Activated CD4-positive, alpha-beta T cell treated with anti-CD3 and anti-CD28 coated beads for 1 hour (primary cell): ENCODE results near the gene BLVRB.
A peak's percentile ranks its signal among the peaks of the same experiment; 100 is the strongest.
"Not testable (repeated sequence)": the region's sequence is repeated elsewhere in the genome, so short reads cannot be mapped to it uniquely, and the experiment has no call there.

Experiments used
- DNase-seq: peaks from one replicate; pipeline ENCODE4 v3.0.0-alpha.2; 2020

BLVRB gene

DNA sequence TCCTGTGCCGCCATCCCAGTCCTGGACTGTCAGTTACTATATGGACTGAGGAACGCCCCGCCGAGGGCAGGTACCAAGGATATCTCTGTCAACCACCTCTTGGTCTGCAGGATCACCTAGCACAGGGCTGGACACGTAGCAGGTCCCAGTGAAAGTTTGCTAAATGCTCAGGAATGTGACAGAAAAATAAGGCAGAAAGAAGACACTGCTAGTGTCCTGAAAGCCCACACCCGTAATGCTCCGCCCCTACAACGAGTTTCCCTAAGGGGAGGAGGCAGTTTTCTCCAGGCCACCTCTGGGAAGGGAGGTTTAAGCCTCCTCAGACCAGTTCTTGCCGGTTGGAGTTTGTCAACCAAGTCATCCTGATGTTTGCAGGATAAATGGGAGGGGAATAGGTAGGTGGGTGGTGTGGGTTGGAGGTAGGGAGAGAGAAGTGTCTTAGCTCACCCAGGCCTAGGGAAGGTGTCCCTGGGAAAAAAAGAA is 19.7 kb downstream of the BLVRB start:
- DNase-seq: no peak

DNA sequence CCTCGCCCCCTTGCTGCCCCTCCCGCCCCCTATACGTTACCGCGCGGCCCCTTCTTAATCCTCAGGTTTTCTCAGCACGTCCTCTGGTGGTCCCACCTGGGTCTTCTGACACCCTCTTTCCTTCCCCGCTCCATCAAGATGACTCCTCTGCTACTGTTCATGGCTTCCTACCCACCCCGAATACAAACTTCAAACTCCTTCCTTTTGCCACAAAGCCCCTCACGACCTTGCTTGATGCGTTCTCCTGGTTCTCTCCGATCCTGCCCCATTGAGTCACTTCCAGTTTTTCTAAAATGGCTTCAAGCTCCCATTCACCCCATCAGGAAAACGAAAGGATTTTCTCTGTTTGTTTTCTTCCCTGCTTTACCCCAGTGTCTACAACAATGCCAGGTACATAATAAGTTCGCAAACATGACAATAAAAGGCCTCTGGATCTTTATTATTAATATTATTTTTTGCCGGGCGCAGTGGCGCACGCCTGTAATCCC is 20.7 kb downstream of the BLVRB start:
- no peak for DNase-seq

DNA sequence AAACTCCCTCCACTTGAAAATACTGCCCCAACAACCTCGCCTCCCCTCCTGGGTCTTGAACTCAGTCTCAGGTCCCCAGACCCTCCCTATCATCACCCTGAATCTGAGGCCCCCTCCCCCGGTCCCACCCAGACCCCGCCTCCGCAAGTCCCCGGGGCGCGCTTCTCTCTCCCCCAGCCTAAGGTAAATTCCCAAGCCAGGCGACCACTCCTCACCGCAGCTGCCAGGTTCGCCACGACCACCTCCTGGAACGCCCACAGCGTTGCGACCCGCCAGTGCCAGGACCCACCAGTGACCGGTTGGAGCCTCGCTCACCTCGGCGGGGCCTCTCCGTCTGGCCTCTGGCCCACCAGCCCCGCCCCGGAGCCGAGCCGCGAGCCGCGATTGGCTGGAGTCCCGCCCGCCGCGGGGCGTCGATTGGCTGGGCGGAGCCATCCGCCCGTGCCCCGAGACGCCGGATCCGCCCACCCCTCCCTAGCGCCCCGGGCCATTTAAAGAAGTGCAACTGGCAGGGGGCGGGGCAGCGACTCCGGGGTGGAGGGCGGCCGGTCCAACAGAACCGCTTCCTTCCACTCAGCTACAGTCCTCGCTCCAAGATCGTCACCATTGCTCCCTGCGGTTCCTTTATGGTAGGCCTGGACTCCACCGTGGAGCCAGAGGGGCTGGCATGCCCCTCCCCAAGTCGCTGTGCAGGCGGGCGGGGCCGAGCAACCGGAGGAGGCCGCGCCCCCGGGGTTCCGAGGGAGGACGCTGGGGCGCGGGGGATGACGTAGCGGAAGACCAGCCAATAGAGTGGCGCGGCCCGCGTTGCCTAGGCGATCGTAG is 21.3 kb downstream of the BLVRB start, which contains the start of gene SERTAD3:
TSS of gene SERTAD3 (minus strand) at position 336 of the 825 bp plus-strand sequence. CDS start 2,255 bp downstream, outside the sequence.
- peak; percentile 92 for DNase-seq

DNA sequence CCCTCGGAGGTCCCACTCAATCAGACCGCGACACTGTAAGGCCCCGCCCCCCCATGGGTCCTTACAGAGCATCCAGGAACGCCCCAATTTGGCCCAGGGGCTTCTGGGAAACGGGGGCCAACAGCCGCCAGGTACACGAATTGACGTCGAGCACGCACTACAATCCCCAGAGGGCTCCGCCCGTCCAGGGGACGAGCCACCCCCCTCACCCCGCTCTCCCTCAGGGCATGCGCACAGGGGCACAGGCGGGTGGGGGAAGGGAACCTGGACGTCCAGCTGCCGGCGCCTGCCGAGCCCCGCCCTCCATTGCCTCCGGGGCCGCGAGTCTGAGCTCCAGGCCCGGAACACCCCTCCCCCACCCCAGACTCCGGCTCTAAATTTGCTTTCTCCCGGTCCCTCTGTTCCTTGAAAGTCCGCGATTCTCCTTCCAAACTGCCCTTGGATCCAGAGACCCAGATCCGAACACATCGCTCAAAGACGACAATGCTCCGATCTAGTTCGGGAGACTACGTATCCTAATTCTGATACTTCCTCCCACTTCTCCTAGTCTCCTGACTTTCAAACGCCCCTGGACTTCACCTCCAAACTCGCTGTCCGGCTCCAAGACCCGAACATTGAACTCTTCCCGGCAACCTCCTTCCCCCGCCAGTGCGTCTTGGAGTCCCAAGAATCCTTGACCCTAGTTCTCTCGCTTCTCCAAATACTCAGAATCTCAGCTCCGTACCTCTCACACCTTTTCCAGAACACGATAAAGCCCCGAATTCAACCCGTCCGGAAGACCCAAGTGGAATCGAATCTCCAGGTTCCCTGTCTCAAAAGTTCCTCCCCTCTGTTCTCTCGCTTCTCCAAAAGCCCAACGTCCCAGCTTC is 22.2 kb downstream of the BLVRB start:
- DNase-seq: peak; percentile 98

DNA sequence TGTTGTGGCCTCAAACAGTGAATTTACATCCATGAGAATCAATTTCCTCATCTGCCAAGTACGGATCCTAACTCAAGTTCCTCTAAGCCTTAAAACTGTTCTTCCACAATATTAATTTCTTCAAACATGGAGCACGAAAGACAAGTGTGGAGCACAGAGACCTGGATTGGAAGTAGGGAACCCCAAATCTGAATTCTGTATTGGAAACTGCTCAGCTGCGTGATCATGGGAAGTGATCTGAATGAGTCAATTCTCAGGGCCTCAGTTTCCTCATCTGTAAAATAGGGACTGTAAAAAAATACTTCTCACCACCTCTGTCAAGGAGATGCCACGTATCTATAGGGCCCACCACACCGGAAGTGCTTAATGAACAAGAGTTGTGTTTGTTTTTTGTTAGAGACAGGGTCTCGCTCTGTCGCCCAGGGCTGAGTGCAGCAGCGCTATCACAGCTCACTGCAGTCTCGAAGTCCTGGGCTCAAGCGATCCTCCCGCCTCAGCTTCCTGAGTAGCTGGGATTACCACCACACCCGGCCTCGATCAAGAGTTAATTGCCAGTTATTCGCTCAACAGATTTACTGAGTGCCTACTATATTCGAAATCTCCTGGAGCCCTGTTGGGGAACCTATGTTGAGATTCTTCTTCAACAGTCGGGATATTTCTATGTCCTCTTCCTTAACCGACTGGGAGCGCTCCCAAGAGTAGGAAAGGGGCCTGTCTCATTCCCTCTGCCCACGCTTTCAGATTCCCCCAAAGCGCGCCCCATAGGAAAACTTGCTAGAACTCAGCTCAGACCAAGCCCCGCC is 23.0 kb downstream of the BLVRB start:
- no peak for DNase-seq

DNA sequence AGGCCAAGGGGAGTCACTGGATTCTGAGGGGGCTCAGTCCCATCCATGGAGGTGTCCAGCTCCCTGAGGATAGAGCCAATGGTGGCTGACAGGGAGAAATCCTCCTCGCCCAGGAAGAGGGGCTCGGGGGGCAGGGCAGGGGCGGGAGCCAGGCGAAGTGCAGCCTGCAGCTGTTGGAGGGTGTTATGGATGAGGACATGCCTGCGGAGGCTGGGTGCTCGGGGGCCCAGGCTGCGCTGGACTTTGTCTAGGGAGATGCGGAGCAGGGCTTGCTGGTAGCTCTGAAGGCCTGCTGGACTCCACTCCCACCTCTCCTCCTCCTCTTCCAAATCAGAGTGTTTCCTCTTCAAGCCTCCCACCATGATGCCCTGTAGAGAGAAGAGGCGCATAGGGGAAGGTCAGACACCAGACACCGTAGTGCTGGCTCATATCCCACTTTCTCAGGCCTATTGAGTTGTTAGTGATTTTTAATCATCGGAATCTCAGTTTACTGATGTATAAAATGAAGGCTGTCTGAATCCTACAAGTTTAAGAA is 23.8 kb downstream of the BLVRB start:
- DNase-seq: no peak

DNA sequence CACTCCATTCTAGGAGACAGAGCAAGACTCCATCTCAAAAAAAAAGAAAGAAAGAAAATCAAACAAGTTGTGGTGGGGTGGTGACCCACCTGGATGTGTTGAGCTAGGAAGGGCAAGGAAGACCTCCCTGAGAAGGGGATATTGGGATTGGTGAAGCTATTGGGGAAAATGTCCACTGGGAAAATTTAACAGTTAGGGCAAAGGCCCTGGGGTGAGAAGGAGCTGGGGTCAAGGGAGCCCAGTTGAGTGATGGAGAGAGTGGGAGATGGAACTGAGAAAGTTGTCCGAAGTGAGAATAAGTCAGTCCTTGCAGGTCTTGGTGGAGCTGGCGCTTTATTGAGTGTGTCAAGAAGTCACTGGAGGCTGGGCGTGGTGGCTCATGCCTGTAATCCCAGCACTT is 27.3 kb downstream of the BLVRB start:
- DNase-seq: no peak

DNA sequence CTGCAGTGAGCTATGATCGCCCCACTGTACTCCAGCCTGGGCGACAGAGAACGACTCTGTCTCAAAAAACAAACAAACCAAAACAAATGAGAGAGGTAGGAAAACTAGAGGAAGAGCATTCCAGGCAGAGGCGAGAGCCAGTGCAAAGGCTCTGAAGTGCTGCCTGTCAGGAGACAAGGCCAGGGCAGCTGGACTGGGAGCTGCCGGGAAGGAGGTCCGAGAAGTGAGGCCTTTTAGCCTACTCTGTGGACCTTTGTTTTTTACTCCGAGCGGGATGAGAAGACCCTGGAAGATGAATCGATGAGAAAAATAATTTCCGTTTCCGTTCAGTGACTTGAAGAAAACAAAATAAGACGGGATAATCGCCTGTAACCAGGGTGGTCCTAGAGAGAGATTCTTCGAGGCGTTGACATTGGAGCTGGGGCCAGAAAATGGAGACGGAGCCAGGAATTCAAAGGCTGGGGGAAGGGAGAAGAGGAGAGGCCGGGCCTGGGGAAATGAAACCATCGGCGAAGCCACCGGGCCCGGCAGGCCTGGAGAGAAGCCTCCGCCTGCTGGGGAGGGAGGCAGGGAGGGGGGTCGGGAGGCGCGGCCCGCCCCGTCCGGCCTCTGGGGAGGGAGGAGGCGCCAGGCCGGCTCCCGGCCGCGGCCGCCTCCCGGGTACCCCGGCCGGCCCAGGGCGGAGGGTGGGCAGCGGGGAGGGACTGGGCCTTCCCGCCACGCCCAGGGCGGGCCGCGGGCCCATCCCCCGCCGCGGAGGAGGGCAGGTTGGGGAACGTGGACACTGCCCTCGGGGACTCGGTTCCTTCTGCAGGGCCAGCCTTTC is 31.9 kb downstream of the BLVRB start:
- DNase-seq: peak; percentile 26

DNA sequence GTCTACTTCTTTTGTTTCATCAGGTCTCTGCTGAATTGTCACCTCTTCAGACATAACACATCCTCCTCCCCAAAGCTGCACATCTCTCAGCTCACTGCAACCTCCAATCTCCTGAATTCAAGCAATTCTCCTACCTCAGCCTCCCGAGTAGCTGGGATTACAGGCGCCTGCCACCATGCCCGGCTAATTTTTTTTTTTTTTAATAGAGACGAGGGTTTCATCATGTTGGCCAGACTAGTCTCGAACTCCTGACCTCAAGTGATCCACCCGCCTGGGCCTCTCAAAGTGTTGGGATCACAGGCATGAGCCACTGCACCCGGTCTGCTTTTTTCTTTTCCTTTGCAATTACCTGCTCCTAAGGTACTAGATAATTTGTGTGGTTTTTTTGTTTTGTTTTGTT is 32.8 kb downstream of the BLVRB start:
- not testable (repeated sequence) for DNase-seq

DNA sequence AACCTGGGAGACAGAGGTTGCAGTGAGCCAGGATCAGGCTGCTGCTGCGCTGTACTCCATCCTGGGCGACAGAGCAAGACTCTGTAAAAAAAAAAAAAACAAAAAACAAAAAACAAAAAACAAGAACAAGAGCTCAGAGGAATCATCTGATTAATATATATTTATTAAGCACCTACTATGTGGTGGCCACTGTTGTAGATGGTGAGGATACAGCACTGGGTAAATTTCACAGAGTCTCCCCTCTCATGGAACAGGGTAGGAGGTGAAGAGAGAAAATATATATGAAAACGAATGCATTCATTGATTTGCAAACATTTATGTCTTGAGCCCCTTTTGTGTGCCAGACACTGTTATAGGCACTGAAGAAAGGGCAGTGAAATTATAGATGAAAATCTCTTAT is 33.8 kb downstream of the BLVRB start:
- DNase-seq: no peak

DNA sequence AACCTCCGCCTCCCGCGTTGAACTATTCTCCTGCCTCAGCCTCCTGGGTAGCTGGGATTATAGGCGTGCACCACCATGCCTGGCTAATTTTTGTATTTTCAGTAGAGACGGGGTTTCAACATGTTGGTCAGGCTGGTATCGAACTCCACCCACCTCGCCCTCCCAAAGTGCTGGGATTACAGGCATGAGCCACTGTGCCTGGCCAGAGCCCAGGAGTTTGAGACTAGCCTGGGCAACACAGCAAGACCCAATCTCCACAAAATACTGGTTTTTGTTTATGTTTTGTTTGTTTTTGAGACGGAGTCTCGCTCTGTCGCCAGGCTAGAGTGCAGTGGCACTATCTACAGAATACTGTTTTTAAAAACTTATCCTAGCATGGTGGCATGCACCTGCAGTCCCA is 35.3 kb downstream of the BLVRB start:
- not testable (repeated sequence) for DNase-seq

DNA sequence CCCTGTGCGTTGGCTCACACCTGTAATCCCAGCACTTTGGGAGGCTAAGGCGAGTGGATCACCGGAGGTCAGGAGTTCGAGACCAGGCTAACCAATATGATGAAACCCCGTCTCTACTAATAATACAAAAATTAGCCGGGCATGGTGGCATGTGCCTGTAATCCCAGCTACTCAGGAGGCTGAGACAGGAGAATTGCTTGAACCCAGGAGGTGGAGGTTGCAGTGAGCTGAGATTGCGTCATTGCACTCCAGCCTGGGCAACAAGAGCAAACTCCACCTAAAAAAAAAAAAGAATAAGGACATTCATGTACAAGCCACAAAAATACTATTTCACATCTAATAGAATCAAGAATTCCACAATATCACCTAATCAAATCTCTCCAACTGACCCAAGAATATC is 37.3 kb downstream of the BLVRB start:
- not testable (repeated sequence) for DNase-seq

DNA sequence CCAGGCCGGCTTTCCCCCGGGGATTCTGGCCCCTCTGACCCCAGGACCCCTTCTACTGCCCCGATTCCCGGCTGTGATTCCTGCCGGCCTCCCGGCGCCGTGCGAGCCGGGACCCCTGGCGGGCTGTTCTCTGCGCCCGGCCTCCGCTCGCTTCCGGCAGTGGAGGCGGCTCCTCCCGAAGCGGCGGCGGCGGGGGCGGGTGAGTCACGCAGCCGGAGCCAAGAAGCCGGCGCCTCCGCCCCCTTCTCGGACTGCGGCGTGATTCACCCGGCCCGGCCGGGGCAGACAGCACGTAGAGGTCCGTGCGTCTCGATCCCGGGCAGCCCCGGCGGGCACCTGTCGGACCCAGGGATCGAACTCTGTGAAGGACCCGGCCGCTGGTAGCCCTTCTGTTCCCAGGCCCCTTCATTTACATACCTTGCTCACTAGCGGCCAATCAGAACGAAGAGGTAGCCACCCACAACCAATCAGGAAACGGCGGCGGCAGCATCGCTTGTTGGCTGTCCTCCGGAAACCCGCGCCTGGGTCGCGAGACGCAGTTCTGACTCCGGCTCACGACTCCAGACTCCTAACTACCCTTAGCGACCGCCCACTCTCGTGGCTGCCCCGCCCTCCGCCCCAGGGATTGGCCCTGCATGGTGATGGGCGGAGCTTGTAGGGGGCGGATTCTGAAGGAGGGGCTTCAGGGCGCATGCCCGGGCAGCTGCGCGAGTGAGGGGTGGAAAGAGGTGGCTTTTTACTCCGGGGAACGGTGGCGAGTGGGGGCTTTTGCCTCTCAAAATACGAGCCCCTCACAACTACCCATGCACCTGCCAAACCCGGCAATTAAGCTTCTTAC is 39.9 kb downstream of the BLVRB start, which contains the start of gene SERTAD1:
TSS of gene SERTAD1 (minus strand) at position 543 of the 838 bp plus-strand sequence. CDS start 2,446 bp downstream, outside the sequence.
- DNase-seq: peak; percentile 100

DNA sequence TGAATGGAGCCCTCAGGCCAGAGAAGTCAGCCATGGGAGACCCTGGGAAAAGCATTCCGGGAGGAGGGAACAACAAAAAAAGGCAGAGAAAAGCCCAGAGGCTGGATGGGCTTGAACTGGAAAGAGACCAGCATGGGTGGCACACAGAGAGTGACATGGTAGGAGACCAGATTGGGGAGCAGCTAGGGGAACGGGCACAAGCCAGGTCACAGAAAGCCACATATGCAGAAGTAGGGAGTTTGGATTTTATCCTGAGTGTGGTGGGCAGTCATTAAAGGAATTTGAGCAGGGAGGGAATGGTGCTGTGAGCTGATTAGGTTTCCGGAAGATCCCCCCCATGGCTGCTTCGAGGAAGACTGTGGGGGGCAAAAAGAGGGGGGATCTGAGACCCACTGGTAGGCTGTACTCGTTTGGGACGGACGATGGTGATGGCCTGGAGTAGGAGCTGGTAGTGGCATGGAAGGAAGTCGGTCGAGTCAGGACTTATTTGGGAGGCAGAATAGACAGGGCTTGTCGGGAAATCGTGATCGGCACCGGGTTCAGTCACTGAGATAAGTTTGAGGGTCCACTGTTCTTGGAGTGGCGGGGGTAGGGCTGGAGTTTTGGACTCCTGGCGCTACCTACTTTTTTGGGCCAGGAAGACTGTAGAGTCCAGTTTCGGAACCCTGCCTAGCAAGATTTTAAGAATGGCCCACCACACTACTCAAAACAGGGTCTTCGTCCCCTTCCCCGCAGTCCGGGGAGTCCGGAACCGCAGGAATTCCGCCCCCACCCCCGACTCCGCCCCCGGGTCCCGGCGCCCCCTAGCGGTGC is 40.7 kb downstream of the BLVRB start:
- no peak for DNase-seq

DNA sequence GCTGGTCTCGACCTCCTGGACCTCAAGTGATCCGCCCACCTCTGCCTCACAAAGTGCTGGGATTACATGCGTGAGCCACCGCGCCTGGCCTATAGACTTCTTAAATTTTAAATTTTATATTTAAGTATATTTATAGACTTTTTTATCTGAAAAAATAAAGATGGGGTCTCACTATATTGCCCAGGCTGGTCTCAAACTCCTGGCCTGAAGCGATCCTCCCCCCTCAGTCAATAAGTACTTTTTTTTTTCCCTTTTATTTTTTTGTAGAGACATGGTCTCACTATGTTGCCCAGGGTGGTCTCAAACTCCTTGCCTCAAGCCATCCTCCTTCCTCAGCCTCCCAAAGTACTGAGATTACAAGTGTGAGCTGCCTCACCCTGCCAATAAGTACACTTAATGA is 41.6 kb downstream of the BLVRB start:
- DNase-seq: no peak

DNA sequence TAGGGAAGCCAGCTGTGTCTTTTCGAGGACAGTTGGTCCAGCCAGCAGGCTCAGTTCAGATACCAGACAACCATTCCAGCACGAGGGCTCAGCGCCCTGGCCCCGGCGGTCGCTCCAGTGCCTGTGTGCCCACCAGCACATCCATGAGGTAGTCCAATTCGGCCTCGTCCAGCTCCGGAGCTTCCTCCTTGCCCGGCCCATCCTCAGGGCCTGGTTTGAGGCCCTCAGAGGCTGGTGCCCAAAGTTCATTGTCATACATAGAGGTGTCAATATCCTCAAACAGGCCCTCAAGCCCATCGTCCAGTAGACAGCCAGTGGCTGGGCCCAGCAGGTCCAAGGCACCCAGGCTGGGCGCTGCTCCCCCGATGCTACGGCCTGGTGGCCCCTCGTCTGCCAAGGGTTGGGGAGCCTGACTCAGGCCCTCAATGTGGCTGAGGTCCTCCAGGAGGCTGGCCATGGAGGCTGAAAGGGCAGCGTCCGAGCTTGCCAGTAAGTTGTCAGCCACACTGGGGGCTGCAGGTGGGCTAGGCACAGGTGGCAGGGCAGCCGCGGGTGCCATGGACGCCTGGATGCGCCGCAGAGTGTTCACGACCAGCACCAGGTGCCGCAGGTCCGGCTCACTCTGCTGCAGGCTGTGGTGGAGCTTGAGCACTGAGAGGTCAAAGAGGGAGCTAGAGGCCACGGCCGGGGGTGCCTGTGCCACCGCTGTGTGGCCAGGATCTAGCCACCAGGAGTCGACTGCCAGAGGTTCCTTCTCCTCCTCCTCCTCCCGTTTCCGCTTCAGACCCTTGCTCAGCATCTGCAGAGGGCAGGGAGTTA is 42.6 kb downstream of the BLVRB start:
- DNase-seq: no peak

DNA sequence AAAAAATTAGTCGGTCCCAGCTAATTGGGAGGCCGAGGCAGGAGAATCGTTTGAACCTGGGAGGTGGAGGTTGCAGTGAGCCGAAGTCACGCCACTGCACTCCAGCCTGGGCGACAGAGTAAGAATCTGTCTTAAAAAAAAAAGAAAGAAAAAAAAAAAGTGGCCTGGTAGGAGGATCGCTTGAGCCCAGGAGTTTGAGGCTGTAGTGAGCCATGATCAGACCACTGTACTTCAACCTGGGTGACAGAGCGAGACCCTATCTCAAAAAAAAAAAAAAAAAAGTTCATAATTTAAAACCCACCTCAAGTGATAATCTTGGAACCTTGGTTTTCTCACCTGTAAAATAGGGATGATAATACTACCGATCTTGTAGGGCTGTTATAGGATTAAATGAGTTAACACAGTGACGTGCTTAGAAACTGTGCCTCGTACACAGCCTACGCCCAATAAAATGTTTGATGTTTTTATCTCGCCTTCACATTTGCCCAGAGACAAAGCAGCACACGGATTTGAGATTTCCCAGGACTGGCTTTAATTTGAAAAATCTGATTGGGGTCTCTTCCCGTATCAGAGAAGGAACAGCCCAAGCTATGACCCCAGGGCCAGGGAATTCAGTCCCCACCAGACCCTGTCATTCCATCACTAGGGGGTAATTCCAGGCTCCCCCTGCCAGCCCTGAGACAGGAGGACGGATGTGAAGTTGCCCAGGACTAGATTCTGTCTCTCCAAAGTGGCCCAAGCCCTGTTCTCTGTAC is 43.4 kb downstream of the BLVRB start:
- DNase-seq: no peak
